Measurements from ENCODE around the gene PRDX1. TPM values are rescaled to one million over a fixed set of nuclear protein-coding genes. Genes with fewer than 3 reads are reported as not detected.

Gene PRDX1
- total and polyA plus RNA-seq, 2 of the 13 experiments (the other 11 are each of a cell fraction or from before 2014, with no cell fraction given): 761 to 1,898 TPM

GRCh38 chr1:45478121-45478814, 43.4 kb downstream of the PRDX1 start:
- in situ Hi-C loops (cut with HindIII; ENCODE audit: extremely low pct_ligation_motif_present, low pct_unique_long_range_greater_than_20kb): no loop called here

More at GRCh38 chr1:45478121-45478814, 43.4 kb downstream of the PRDX1 start:
- Histone ChIP-seq H3K4me3 (replicated peaks in 1 of 3; ENCODE audit: insufficient read depth in 1 of 3, low read depth in 2 of 3, low read length in 3 of 3) (no peak overlapping the region), H3K79me2 (ENCODE audit: insufficient read depth, low read length) (no peaks in the 10 kb centered on the region), H2AFZ (ENCODE audit: low read length) (no peak overlapping the region), H3K27ac (ENCODE audit: extremely low read length, insufficient read depth, low read length) (no peak overlapping the region), H3K4me1 (ENCODE audit: insufficient read depth, low read length) (peaks cover 10% of the 10 kb centered on the region; the same call in 1 of the 2 replicates), H3K9me3 (ENCODE audit: low read length) (no peaks in the 10 kb centered on the region), H4K20me1 (ENCODE audit: insufficient read depth, low read length) (no peaks in the 10 kb centered on the region), H3K27me3 (ENCODE audit: control insufficient read depth in 1 of 2, insufficient read depth in 2 of 2, low read length in 2 of 2) (no peaks in the 10 kb centered on the region), H3K4me2 (ENCODE audit: low read depth, low read length) (no peak overlapping the region), H3K36me3 (replicated peaks in 1 of 2; ENCODE audit: control insufficient read depth in 1 of 2, insufficient read depth in 2 of 2, low read length in 2 of 2) (no peaks in the 10 kb centered on the region; a peak in 1 of 5 replicates), H3K9ac (ENCODE audit: insufficient read depth, low read depth, low read length) (no peak overlapping the region)
- ChIA-PET POLR2A (no interaction called here), CTCF (ENCODE audit: low intra/inter-chr PET ratio, low total read pairs) (no interaction called here)
- intact Hi-C loops (cut with micrococcal nuclease; ENCODE audit: unreplicated experiment): no loop called here
- no peak for ATAC-seq
- TF ChIP-seq GRHL1 (CRISPR knock-in tag; conservative IDR thresholded peaks at IDR 0.05): no peak
- no peak for TF ChIP-seq REL (CRISPR knock-in tag; conservative IDR thresholded peaks at IDR 0.05)
- TF ChIP-seq LCORL (IDR thresholded peaks at IDR 0.05): no peak
- no peak for TF ChIP-seq LCORL (CRISPR knock-in tag; IDR thresholded peaks at IDR 0.05)
- TF ChIP-seq PHF5A (CRISPR knock-in tag; IDR thresholded peaks at IDR 0.05; ENCODE audit: low read depth, unreplicated experiment): no peak
- TF ChIP-seq HOXA5 (CRISPR knock-in tag; IDR thresholded peaks at IDR 0.05): no peak
- no peak for TF ChIP-seq RARG (CRISPR knock-in tag; IDR thresholded peaks at IDR 0.05; ENCODE audit: low read depth)
- no peak for TF ChIP-seq ZNF317 (CRISPR knock-in tag; IDR thresholded peaks at IDR 0.05)
- no TSS peak for BruUV-seq (replicated peaks)
- no peak for FAIRE-seq
- WGBS (ENCODE audit: low lambda C conversion rate): 74% methylated on average over 4 of the region's 4 CpGs
- DNase-seq (ENCODE audit: low spot score): no peak

All from HepG2 (cell line).